GM23338 (cell line): Measurements from ENCODE around the gene SRCIN1. TPM values are rescaled to one million over a fixed set of nuclear protein-coding genes. Genes with fewer than 3 reads are reported as not detected.

Experiments
- ATAC-seq: fragments of 200-7000 bp; cut with Tn5 transposase; 3 replicates; pipeline ENCODE4 v1.9.1; 2020
- DNase-seq: peaks from one replicate; pipeline ENCODE4 v3.0.0-alpha.2; 2015; ENCODE audit warnings: low spot score
- H2AFZ ChIP-seq: fragments of 200-600 bp; sonication (generic); 2 replicates; pipeline ENCODE4 v1.8.0; 2016; ENCODE audit warnings: antibody characterized with exemption, mild to moderate bottlenecking, moderate library complexity
- H3F3A ChIP-seq: fragments of 200-600 bp; sonication (generic); replicated peaks from 2 replicates; pipeline ENCODE4 v1.8.0; 2017; ENCODE audit warnings: antibody characterized with exemption, mixed run types, low read depth
- H3K27ac ChIP-seq: fragments of 200-600 bp; sonication (generic); 2 replicates; pipeline ENCODE4 v1.6.1; 2016; ENCODE audit warnings: low read depth
- H3K27me3 ChIP-seq: fragments of 200-600 bp; sonication (generic); 2 replicates; pipeline ENCODE4 v1.8.0; 2016; ENCODE audit warnings: mild to moderate bottlenecking, mixed run types, moderate library complexity; ENCODE audit not compliant: insufficient read depth
- H3K36me3 ChIP-seq: fragments of 200-600 bp; sonication (generic); 2 replicates; pipeline ENCODE4 v1.8.0; 2016; ENCODE audit warnings: mild to moderate bottlenecking; ENCODE audit not compliant: insufficient read depth
- H3K4me1 ChIP-seq: fragments of 200-600 bp; sonication (generic); 2 replicates; pipeline ENCODE4 v1.8.0; 2016; ENCODE audit warnings: mild to moderate bottlenecking, moderate library complexity; ENCODE audit not compliant: insufficient read depth
- H3K4me2 ChIP-seq: fragments of 200-600 bp; sonication (generic); 2 replicates; pipeline ENCODE4 v1.7.1; 2017; ENCODE audit warnings: mixed run types
- H3K4me3 ChIP-seq: fragments of 200-600 bp; sonication (generic); 2 replicates; pipeline ENCODE4 v1.6.1; 2016; ENCODE audit warnings: mixed run types
- H3K79me2 ChIP-seq: fragments of 200-600 bp; sonication (generic); replicated peaks from 2 replicates; pipeline ENCODE4 v1.8.0; 2017; ENCODE audit warnings: mild to moderate bottlenecking; ENCODE audit not compliant: insufficient read depth
- H3K9me2 ChIP-seq: fragments of 200-600 bp; sonication (generic); 2 replicates; pipeline ENCODE4 v1.8.0; 2017; ENCODE audit not compliant: insufficient read depth
- H4K20me1 ChIP-seq: fragments of 200-600 bp; sonication (generic); replicated peaks from 2 replicates; pipeline ENCODE4 v1.8.0; 2017; ENCODE audit warnings: mild to moderate bottlenecking; ENCODE audit not compliant: insufficient read depth
- H3K27ac Mint-ChIP-seq: 2 replicates; pipeline ENCODE4 v1.8.0; 2020; ENCODE audit warnings: inconsistent platforms, mild to moderate bottlenecking, moderate library complexity, mixed read lengths
- H3K27me3 Mint-ChIP-seq: 3 replicates; pipeline ENCODE4 v1.8.0; 2022; ENCODE audit warnings: low read depth, mild to moderate bottlenecking, moderate library complexity, mixed read lengths, inconsistent platforms; ENCODE audit not compliant: insufficient read depth, poor library complexity
- H3K36me3 Mint-ChIP-seq: 3 replicates; pipeline ENCODE4 v1.8.0; 2021; ENCODE audit warnings: low read depth, mild to moderate bottlenecking, inconsistent platforms, moderate library complexity, mixed read lengths
- H3K4me1 Mint-ChIP-seq: 3 replicates; pipeline ENCODE4 v1.8.0; 2020; ENCODE audit warnings: mild to moderate bottlenecking, inconsistent platforms, mixed read lengths
- H3K4me3 Mint-ChIP-seq: 3 replicates; pipeline ENCODE4 v1.8.0; 2021; ENCODE audit warnings: moderate library complexity, mild to moderate bottlenecking, inconsistent platforms, mixed read lengths
- H3K9me3 Mint-ChIP-seq: 3 replicates; pipeline ENCODE4 v1.8.0; 2020; ENCODE audit warnings: moderate library complexity, mild to moderate bottlenecking, inconsistent platforms, mixed read lengths
- CREB1 ChIP-seq: fragments of 250-450 bp; sonication (Bioruptor Pico); IDR thresholded peaks from 2 replicates; pipeline ENCODE4 v1.5.0; 2020; ENCODE audit warnings: low read depth, mild to moderate bottlenecking, moderate library complexity
- CTCF ChIP-seq, 2 experiments: fragments of 200-600 bp in 1 of 2; sonication (generic) in 1 of 2; conservative IDR thresholded peaks; 2 replicates each; pipeline versions ENCODE4 v1.5.1 to v1.6.1; 2016 to 2017; ENCODE audit warnings: antibody characterized with exemption in 2 of 2, low read depth in 2 of 2, mild to moderate bottlenecking in 2 of 2, moderate library complexity in 1 of 2
- ETS1 ChIP-seq: IDR thresholded peaks from 2 replicates; pipeline ENCODE4 v1.6.1; 2016; ENCODE audit warnings: antibody characterized with exemption
- EZH2phosphoT487 ChIP-seq: fragments of 200-600 bp; sonication (generic); IDR thresholded peaks from one replicate; pipeline ENCODE4 v1.8.1; 2018; ENCODE audit warnings: antibody characterized with exemption; ENCODE audit not compliant: unreplicated experiment
- JUNB ChIP-seq: IDR thresholded peaks from one replicate; pipeline ENCODE4 v1.6.1; 2016; ENCODE audit warnings: antibody characterized with exemption; ENCODE audit not compliant: unreplicated experiment
- NANOG ChIP-seq: IDR thresholded peaks from 2 replicates; pipeline ENCODE4 v1.6.1; 2016; ENCODE audit warnings: antibody characterized with exemption, borderline replicate concordance
- POLR2AphosphoS5 ChIP-seq: IDR thresholded peaks from 2 replicates; pipeline ENCODE4 v1.6.1; 2016; ENCODE audit warnings: antibody characterized with exemption, low read depth
- STAT1 ChIP-seq: IDR thresholded peaks from one replicate; pipeline ENCODE4 v1.6.1; 2016; ENCODE audit warnings: antibody characterized with exemption; ENCODE audit not compliant: unreplicated experiment
- ZNF114 ChIP-seq: fragments of 250-450 bp; sonication (Bioruptor Pico); IDR thresholded peaks from 2 replicates; pipeline ENCODE4 v1.5.0; 2020; ENCODE audit warnings: mild to moderate bottlenecking, moderate library complexity
- ZNF331 ChIP-seq: fragments of 250-450 bp; sonication (Bioruptor Pico); IDR thresholded peaks from 2 replicates; pipeline ENCODE4 v1.5.0; 2020; ENCODE audit warnings: low read depth, mild to moderate bottlenecking, moderate library complexity
- polyA plus RNA-seq: library from polyadenylated mRNA; unstranded; fragments of >200 nt; fragmentation: Nextera tagmentation; extraction: Ambion mirVana; gene quantifications from 2 replicates; pipeline ENCODE4 v1.2.1, GENCODE V29; 2016
- total RNA-seq: library from RNA; depleted of rRNA; stranded (reverse); fragments of >200 nt; shearing (Covaris generic); gene quantifications from 2 replicates; pipeline ENCODE4 v1.2.3, GENCODE V29; 2014

Gene SRCIN1
- total and polyA plus RNA-seq, 2 experiments from 2014 or later: 0.87 to 2.2 TPM

GRCh38 chr17:38611872-38612376, 6.2 kb upstream of the SRCIN1 start (continued):
- TF ChIP-seq CREB1 (CRISPR knock-in tag): no peak
- no peak for TF ChIP-seq CTCF (conservative IDR thresholded peaks at IDR 0.05; ENCODE audit: low read depth in 2 of 2)
- no peak for TF ChIP-seq ETS1
- no peak for TF ChIP-seq ZNF114 (CRISPR knock-in tag)
- no peak for TF ChIP-seq EZH2phosphoT487
- no peak for TF ChIP-seq ZNF331

- Mint-ChIP-seq H3K4me1 (peaks cover 46% of the 10 kb centered on the region), H3K4me3 (no peak overlapping the region), H3K27me3 (peaks cover 30% of the 10 kb centered on the region), H3K27ac (no peak overlapping the region), H3K36me3 (peaks cover 16% of the 10 kb centered on the region), H3K9me3 (peaks cover 23% of the 10 kb centered on the region)
- H3K36me3 ChIP-seq: no peaks in the 10 kb centered on the region
- H2AFZ ChIP-seq: no peak overlapping the region
- ATAC-seq (no peak), DNase-seq (no peak)
- peaks cover 24% of the 10 kb centered on the region for H3F3A ChIP-seq
- H3K4me1 ChIP-seq: peaks cover 51% of the 10 kb centered on the region
- H4K20me1 ChIP-seq: no peaks in the 10 kb centered on the region
- H3K27ac ChIP-seq: no peak overlapping the region
- H3K9me2 ChIP-seq: no peaks in the 10 kb centered on the region
- no peaks in the 10 kb centered on the region for H3K79me2 ChIP-seq
- peaks cover 20% of the 10 kb centered on the region for H3K27me3 ChIP-seq
- H3K4me3 ChIP-seq: no peak overlapping the region
- TF ChIP-seq JUNB (no peak), ZNF114 (CRISPR knock-in tag) (no peak), ETS1 (no peak), POLR2AphosphoS5 (no peak), NANOG (no peak), STAT1 (no peak)
- peak overlapping the region; percentile 62; the same call in 1 of the 2 replicates for H3K4me2 ChIP-seq
Measured at GRCh38 chr17:38611070-38611786, 5.5 kb upstream of the SRCIN1 start.
